ENCODE measurements around the gene GALR1. TPM values are rescaled to one million over a fixed set of nuclear protein-coding genes. Genes with fewer than 3 reads are reported as not detected.

GALR1 gene
- total and polyA plus RNA-seq, 2 experiments from 2014 or later, result 0.32 to 1.1 TPM

- ATAC-seq, result peak; percentile 66
- H3K4me1 Mint-ChIP-seq, result peaks cover 10% of the 10 kb centered on the region; the same call in 2 of the 3 replicates
- no peak overlapping the region for H3K27ac ChIP-seq (ENCODE audit: low read depth)
- peaks cover under 1% of the 10 kb centered on the region for H3K27me3 Mint-ChIP-seq (ENCODE audit: insufficient read depth, low read depth, poor library complexity)
- H3K4me3 Mint-ChIP-seq, result no peak overlapping the region
- DNase-seq (ENCODE audit: low spot score), result peak; percentile 10
- no peaks in the 10 kb centered on the region for H3K27me3 ChIP-seq (ENCODE audit: insufficient read depth)
- no peaks in the 10 kb centered on the region for H3K36me3 Mint-ChIP-seq (ENCODE audit: low read depth)
- H3K36me3 ChIP-seq (ENCODE audit: insufficient read depth), result no peaks in the 10 kb centered on the region
- H3F3A ChIP-seq (replicated peaks; ENCODE audit: low read depth), result no peaks in the 10 kb centered on the region
- TF ChIP-seq EZH2phosphoT487 (IDR thresholded peaks at IDR 0.05; ENCODE audit: unreplicated experiment) (no peak), STAT1 (IDR thresholded peaks at IDR 0.05; ENCODE audit: unreplicated experiment) (no peak), ETS1 (IDR thresholded peaks at IDR 0.05) (no peak), ZNF331 (CRISPR knock-in tag; IDR thresholded peaks at IDR 0.05; ENCODE audit: low read depth) (no peak), REST (IDR thresholded peaks at IDR 0.05; ENCODE audit: unreplicated experiment) (no peak), JUNB (IDR thresholded peaks at IDR 0.05; ENCODE audit: unreplicated experiment) (no peak), NANOG (IDR thresholded peaks at IDR 0.05; ENCODE audit: borderline replicate concordance) (no peak), CREB1 (CRISPR knock-in tag; IDR thresholded peaks at IDR 0.05; ENCODE audit: low read depth) (no peak), ZNF462 (CRISPR knock-in tag; IDR thresholded peaks at IDR 0.05) (no peak), EZH2 (IDR thresholded peaks at IDR 0.05; ENCODE audit: low read depth, unreplicated experiment) (no peak), POLR2AphosphoS5 (IDR thresholded peaks at IDR 0.05; ENCODE audit: low read depth) (no peak)
- H3K4me1 ChIP-seq (ENCODE audit: insufficient read depth), result peaks cover 8% of the 10 kb centered on the region; the same call in 1 of the 2 replicates
- H4K20me1 ChIP-seq (replicated peaks; ENCODE audit: insufficient read depth), result no peaks in the 10 kb centered on the region
- H3K4me2 ChIP-seq, result no peak overlapping the region
- H3K9me3 Mint-ChIP-seq, result no peaks in the 10 kb centered on the region; the same call in 2 of the 3 replicates
- no peak overlapping the region for H3K4me3 ChIP-seq
- H3K9me2 ChIP-seq (ENCODE audit: insufficient read depth), result no peaks in the 10 kb centered on the region
- peak overlapping the region; percentile 12; the same call in 1 of the 2 replicates for H2AFZ ChIP-seq
- H3K79me2 ChIP-seq (replicated peaks; ENCODE audit: insufficient read depth), result no peaks in the 10 kb centered on the region
- peak overlapping the region; percentile 50; the same call in 1 of the 2 replicates for H3K27ac Mint-ChIP-seq
Measured at GRCh38 chr18:77223221-77223639, 26.4 kb upstream of the GALR1 start.

Data from GM23338 (cell line).